Gastroesophageal sphincter (tissue), 4 donors: Measurements from ENCODE around the gene CES4A. TPM values are rescaled to one million over a fixed set of nuclear protein-coding genes. Genes with fewer than 3 reads are reported as not detected.

Experiments
- ATAC-seq: fragments of 150-250 bp; one replicate; pipeline ENCODE4 v1.9.1; 2016; ENCODE audit warnings: mild to moderate bottlenecking, moderate library complexity
- H3K27ac ChIP-seq, 4 donors: fragments of 200-600 bp; sonication (generic) in 3 of 4; 1 replicate in 3 of 4; 2 replicates in 1 of 4; pipeline ENCODE4 v1.5.1; 2016 to 2019
- H3K27me3 ChIP-seq: fragments of 200-600 bp; sonication (generic); one replicate; pipeline ENCODE4 v1.5.1; 2019
- H3K36me3 ChIP-seq, 2 donors: fragments of 200-600 bp; sonication (generic); one replicate each; pipeline ENCODE4 v1.5.1; 2019; ENCODE audit warnings: control low read depth in 1 of 2
- H3K4me1 ChIP-seq, 3 donors: fragments of 200-600 bp; sonication (generic); 1 replicate in 2 of 3; 2 replicates in 1 of 3; pipeline ENCODE4 v1.5.1; 2016 to 2019; ENCODE audit warnings: control low read depth in 2 of 3
- H3K4me3 ChIP-seq, 2 donors: fragments of 200-600 bp; sonication (generic); one replicate each; pipeline ENCODE4 v1.5.1; 2019; ENCODE audit warnings: mild to moderate bottlenecking in 1 of 2, moderate library complexity in 1 of 2
- H3K9me3 ChIP-seq, 3 donors: fragments of 200-600 bp; sonication (generic); one replicate each; pipeline ENCODE4 v1.5.1; 2017 to 2019; ENCODE audit warnings: control low read depth in 2 of 3
- CTCF ChIP-seq, 4 experiments: fragments of 200-600 bp in 2 of 4; fragments of 450-650 bp in 2 of 4; sonication (generic) in 1 of 4; IDR thresholded peaks; one replicate each; pipeline ENCODE4 v1.5.1; 2017 to 2019; ENCODE audit warnings: antibody characterized with exemption in 4 of 4, mild to moderate bottlenecking in 2 of 4, moderate library complexity in 2 of 4
- EP300 ChIP-seq: sonication (generic); formaldehyde crosslinking; IDR thresholded peaks from one replicate; pipeline ENCODE4 v1.6.1; 2017; ENCODE audit warnings: antibody characterized with exemption, mild to moderate bottlenecking
- POLR2A ChIP-seq, 2 donors: fragments of 450-650 bp; IDR thresholded peaks; one replicate each; pipeline ENCODE4 v1.6.1; 2017; ENCODE audit warnings: antibody characterized with exemption in 2 of 2, mild to moderate bottlenecking in 2 of 2, moderate library complexity in 1 of 2
- POLR2AphosphoS5 ChIP-seq: sonication (generic); formaldehyde crosslinking; IDR thresholded peaks from one replicate; pipeline ENCODE4 v1.6.1; 2017; ENCODE audit warnings: antibody characterized with exemption
- WGBS, 2 donors: methylation state at CpG; one replicate each; pipeline ENCODE4 v1.1.5; 2018; ENCODE audit warnings: low coverage in 1 of 2; 5-methylcytosine and 5-hydroxymethylcytosine counted together
- total RNA-seq, 4 donors: library from RNA; depleted of rRNA; stranded (reverse); fragments of >200 nt; gene quantifications; one replicate each; pipeline ENCODE4 v1.1.0, GENCODE V29; 2016

The CES4A gene
- total RNA-seq, 4 donors from 2014 or later, result 1.2 to 6.1 (median 2.6) TPM

GRCh38 chr16:67014634-67015312 lies 26.4 kb downstream of the CES4A start:
- no peaks in the 10 kb centered on the region for H3K27me3 ChIP-seq
- WGBS, 2 donors, result 20 to 57% methylated on average over 1 to 3 of the region's 6 CpGs
- no peak for ATAC-seq
- H3K9me3 ChIP-seq, result no peaks in the 10 kb centered on the region
- peak overlapping the region in 2 of 4 donors; percentile 64 to 78 for H3K27ac ChIP-seq
- peak overlapping the region in 1 of 2 donors; percentile 65 for H3K4me3 ChIP-seq
- peaks cover 0 to 23% (median 13%) of the 10 kb centered on the region in 3 donors for H3K4me1 ChIP-seq
- no peaks in the 10 kb centered on the region for H3K36me3 ChIP-seq
- TF ChIP-seq CTCF (IDR thresholded peaks at IDR 0.05) (no peak), EP300 (no peak), POLR2AphosphoS5 (no peak), POLR2A (IDR thresholded peaks at IDR 0.05) (no peak)

- peaks cover 0 to 23% (median 13%) of the 10 kb centered on the region in 3 donors for H3K4me1 ChIP-seq
- no peaks in the 10 kb centered on the region for H3K27me3 ChIP-seq
- H3K9me3 ChIP-seq, result no peaks in the 10 kb centered on the region
- H3K36me3 ChIP-seq, result no peaks in the 10 kb centered on the region
- ATAC-seq, result no peak
- H3K27ac ChIP-seq, result no peak overlapping the region
- H3K4me3 ChIP-seq, result no peak overlapping the region
- TF ChIP-seq POLR2AphosphoS5, result no peak
- TF ChIP-seq CTCF (IDR thresholded peaks at IDR 0.05), result no peak
- TF ChIP-seq POLR2A (IDR thresholded peaks at IDR 0.05), result no peak
- TF ChIP-seq EP300, result no peak
- WGBS, 2 donors, result 94% methylated on average over 8 to 9 of the region's 9 CpGs
Measured at GRCh38 chr16:67015313-67015731, 26.9 kb downstream of the CES4A start.

- Histone ChIP-seq H3K27me3 (no peaks in the 10 kb centered on the region), H3K4me3 (no peak overlapping the region), H3K9me3 (no peaks in the 10 kb centered on the region), H3K36me3 (no peaks in the 10 kb centered on the region), H3K27ac (no peak overlapping the region), H3K4me1 (peaks cover 0 to 23% (median 13%) of the 10 kb centered on the region in 3 donors)
- no peak for ATAC-seq
- no peak for TF ChIP-seq EP300
- TF ChIP-seq POLR2AphosphoS5, result no peak
- no peak for TF ChIP-seq POLR2A (IDR thresholded peaks at IDR 0.05)
- TF ChIP-seq CTCF (IDR thresholded peaks at IDR 0.05), result no peak
Measured at GRCh38 chr16:67016143-67016542, 27.8 kb downstream of the CES4A start.

GRCh38 chr16:67016681-67017420 lies 28.5 kb downstream of the CES4A start:
- Histone ChIP-seq H3K27me3 (no peaks in the 10 kb centered on the region), H3K4me1 (peaks cover 0 to 23% (median 13%) of the 10 kb centered on the region in 3 donors), H3K9me3 (no peaks in the 10 kb centered on the region), H3K4me3 (no peak overlapping the region), H3K27ac (no peak overlapping the region), H3K36me3 (no peaks in the 10 kb centered on the region)
- ATAC-seq, result no peak
- 96 to 100% methylated on average over 2 to 3 of the region's 5 CpGs for WGBS, 2 donors
- TF ChIP-seq POLR2A (IDR thresholded peaks at IDR 0.05), result no peak
- no peak for TF ChIP-seq EP300
- no peak for TF ChIP-seq POLR2AphosphoS5
- no peak for TF ChIP-seq CTCF (IDR thresholded peaks at IDR 0.05)

- H3K4me1 ChIP-seq, result peaks cover 0 to 23% (median 13%) of the 10 kb centered on the region in 3 donors
- WGBS, 2 donors, result 70% methylated on average over 2 of the region's 4 CpGs; no CpG with 5 or more reads in 1 of the 2 donors
- H3K4me3 ChIP-seq, result no peak overlapping the region
- H3K27me3 ChIP-seq, result no peaks in the 10 kb centered on the region
- no peak overlapping the region for H3K27ac ChIP-seq
- ATAC-seq, result no peak
- no peaks in the 10 kb centered on the region for H3K36me3 ChIP-seq
- TF ChIP-seq POLR2A (IDR thresholded peaks at IDR 0.05) (no peak), POLR2AphosphoS5 (no peak), CTCF (IDR thresholded peaks at IDR 0.05) (no peak), EP300 (no peak)
- no peaks in the 10 kb centered on the region for H3K9me3 ChIP-seq
Measured at GRCh38 chr16:67017421-67017750, 29.0 kb downstream of the CES4A start.
